GM18520 (cell line): ENCODE measurements around the gene GAD1.

ENCODE experiments used
- ATAC-seq: cut with Tn5 transposase; IDR thresholded peaks from one replicate; pipeline ENCODE4 v1.9.1; 2021; ENCODE audit not compliant: unreplicated experiment

GAD1 gene

GRCh38 chr2:170842785-170843184 is 26.1 kb downstream of the GAD1 start:
- ATAC-seq = no peak

DNA sequence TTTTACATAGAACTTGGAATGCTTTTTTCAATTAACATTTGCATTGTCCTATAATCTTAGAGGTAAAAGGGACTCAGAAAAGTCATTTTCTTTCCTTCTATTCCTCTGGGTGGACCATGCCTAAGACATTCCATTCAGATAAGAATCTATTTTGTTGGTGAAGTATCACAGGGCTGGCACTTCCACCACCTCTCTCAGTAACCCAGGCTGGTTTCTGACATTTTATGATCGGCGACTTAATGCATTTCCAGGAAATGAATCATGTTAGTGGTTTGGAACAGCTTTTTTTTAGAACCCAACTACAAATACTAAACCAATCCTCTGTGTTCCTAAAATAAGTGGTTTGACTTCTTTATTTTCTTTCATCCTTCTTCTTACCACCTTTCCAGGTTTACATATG is 27.0 kb downstream of the GAD1 start:
- no peak for ATAC-seq

DNA sequence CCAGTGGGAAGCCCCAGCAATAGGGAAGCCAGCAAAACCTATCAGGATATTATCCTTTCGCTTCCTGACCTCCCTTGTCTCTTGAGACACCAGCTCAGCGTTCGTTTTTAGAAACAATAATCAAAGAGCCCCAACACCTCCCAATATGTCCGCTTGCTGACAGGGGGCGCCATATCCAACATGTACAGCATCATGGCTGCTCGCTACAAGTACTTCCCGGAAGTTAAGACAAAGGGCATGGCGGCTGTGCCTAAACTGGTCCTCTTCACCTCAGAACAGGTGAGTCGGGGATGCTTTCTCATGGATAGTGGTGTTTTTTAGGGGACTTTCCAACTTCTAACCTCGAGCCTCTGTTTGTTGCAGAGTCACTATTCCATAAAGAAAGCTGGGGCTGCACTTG is 28.7 kb downstream of the GAD1 start:
- ATAC-seq = no peak

DNA sequence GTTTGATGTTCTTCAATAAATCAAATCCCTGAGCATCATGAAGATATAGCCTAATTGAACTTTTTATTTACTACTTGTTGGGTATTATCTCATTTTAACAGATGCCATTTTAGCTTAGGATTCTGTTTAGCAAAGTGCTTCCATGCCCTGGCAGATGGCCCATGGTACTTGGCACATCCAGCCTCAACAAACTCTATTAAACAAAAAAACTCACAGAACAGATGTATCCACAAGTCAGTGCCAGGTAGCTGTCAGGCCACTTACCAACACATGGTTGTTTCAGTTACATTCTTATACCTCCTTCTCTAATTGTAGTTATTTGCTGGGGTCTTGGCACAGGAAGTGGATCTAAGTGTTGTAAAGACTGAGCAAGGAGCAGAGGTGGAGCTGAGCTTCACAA is 29.6 kb downstream of the GAD1 start:
- ATAC-seq = no peak

DNA sequence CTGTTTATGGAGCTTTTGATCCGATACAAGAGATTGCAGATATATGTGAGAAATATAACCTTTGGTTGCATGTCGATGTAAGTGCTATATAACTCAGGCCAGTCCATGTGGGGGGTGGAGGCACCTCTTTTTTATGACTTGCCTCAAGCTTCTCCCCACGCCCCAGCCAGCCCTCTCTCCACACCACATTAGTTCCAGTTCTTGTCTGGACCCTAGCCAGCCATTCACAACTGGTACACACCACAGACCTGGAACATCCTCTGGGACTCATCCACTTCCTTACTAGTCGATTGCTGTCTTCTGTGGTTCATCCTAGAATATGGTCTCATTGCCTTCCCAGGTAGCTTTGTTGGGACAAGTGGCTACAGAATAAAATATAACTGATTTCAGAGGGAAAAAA is 31.0 kb downstream of the GAD1 start:
- no peak for ATAC-seq

DNA sequence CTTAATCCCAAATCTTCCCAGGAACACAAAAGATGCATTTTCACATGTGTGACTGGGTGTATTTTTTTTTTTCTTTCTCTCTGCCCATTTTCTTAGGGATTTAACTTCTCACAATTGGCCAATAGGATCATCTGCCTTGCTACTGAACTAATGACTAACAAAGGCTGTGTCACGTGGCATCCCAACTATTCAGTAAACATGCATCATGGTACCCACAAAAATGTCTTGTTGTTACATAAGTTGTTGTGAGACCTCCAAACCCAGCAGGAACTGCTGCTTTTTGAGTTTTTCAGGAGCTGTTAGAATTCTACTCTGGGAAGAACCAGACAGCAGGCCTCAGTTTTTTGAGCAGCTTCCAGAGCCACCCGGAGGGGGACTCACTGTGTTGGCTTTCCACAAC is 31.9 kb downstream of the GAD1 start:
- no peak for ATAC-seq

DNA sequence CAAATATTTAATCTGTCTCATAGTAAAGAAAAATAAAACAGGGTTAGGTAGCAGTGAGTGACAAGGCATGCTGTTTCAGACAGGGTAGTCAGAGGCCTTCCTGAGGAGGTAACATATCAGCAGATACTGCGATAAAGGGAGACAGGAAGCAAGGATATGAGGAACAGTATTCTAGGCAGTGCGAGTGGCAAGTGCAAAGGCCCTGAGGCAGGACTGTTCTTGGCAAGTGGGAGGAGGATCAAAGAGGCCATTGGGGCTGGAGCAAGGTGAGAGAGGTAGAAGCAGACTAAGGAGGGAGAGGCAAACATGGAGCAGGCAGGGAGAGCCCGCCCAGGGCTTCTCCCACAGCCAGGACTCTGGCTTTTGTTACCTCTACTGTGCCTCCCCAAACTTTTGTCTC is 33.6 kb downstream of the GAD1 start:
- no peak for ATAC-seq

DNA sequence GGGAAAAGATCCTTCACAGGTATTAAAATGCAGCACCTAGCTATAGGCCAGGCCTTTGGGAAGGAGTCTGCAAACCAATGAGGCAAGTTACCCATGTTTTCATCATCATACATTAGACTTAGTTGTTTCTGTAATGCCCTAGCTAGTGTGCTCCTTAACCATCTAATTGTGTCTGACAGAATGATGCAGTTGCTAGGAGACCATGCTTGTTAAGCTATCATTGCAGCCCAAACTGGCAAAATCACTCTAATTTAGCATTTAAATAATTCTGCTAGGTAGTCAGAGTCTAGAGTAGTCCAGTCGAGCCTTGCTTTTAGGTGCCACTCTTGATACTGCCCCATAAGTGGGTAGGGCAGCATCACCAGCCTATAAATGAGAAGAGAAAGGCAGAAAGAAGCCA is 34.9 kb downstream of the GAD1 start:
- ATAC-seq = no peak

DNA sequence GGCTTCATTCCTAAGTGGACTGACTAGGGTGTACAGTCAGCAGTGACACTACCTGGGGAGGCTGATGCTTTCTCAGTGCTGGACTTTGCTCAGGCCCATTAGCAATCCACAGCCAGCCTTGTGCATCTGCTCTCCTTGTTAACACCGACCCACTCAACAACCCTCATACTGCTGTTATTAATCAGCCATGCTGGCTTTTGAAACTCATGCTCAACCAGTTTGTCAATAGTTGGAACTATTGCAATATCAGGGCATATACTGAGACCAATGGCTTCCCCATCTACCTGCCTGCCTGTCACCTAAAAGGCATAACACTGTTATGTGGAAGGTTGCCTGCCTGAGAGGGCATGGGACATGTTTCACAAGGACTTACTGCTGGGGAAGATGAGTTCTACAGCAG is 39.4 kb downstream of the GAD1 start:
- ATAC-seq = no peak

- ATAC-seq = no peak
Observed at GRCh38 chr2:170862286-170862902, 45.7 kb downstream of the GAD1 start.

- no peak for ATAC-seq
Observed at GRCh38 chr2:170863087-170863486, 46.4 kb downstream of the GAD1 start.

GRCh38 chr2:170869036-170869435 is 52.3 kb downstream of the GAD1 start:
- no peak for ATAC-seq

GRCh38 chr2:170869461-170869860 is 52.8 kb downstream of the GAD1 start:
- ATAC-seq = no peak

- ATAC-seq = peak; percentile 61
Observed at GRCh38 chr2:170873035-170873692, 56.5 kb downstream of the GAD1 start.

DNA sequence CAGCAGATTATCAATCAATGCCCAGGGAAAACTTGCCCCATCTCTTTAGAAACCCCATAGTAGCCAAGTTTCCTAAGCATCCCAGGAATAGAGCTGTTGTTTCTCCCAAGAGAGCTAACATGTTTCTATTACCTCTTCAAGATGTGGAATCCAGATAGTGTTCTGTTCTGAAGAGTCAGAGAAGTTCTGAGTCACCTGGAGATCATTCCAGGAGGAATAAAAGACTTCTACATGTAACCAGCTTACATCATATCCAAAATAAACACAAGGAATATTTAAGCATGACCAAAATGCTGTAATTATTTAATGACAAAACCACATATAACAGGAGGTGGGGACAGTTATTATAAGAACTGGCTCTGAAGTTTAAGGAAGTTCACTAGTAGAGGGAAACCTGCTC is 61.4 kb downstream of the GAD1 start:
- ATAC-seq = no peak

DNA sequence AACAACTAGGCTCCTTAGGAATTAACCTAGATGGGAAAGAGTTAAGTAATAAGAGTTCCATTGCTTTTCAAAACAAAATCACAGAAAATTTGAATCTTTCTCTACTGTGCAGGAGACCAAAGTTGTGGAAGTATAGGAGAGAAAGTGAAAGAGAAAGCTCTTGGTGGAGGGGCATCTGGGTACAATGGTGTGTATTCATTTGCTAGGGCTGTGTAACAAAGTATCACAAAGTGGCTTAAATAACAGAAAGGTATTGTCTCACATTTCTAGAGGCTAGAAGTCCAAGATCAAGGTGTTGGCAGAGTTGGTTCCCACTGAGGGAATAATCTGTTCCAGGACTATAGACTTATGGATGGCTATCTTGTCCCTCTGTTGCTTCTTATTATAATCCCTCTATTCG is 61.8 kb downstream of the GAD1 start:
- ATAC-seq = no peak

GRCh38 chr2:170881840-170882239 is 65.2 kb downstream of the GAD1 start:
- ATAC-seq = no peak

- ATAC-seq = no peak
Observed at GRCh38 chr2:170882758-170883157, 66.1 kb downstream of the GAD1 start.

DNA sequence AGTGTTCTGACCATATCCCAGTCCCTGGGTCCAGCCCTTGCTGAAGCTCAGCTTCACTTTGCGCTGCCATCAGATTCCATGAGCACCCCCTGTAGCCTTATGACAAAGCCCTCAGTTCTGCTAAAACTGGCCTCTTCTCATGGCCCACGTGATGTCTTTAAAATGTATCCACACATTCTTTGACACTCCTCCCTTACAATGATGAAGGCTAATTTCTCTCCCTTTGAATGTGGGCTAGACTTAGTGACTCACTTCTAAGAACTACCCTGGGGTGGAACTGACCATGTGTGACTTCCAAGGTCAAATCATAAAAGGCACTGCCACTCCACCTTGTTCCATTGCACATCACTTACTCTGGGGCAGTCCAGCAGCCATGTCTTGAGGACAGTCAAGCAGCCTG is 67.0 kb downstream of the GAD1 start:
- ATAC-seq = no peak

GRCh38 chr2:170885130-170885791 is 68.6 kb downstream of the GAD1 start:
- ATAC-seq = no peak

GRCh38 chr2:170886386-170886785 is 69.7 kb downstream of the GAD1 start:
- ATAC-seq = no peak

GRCh38 chr2:170887496-170887895 is 70.8 kb downstream of the GAD1 start:
- no peak for ATAC-seq

GRCh38 chr2:170887896-170888295 is 71.2 kb downstream of the GAD1 start:
- ATAC-seq = no peak
